HUES64 (cell line): ENCODE results near the gene PPP3R2.
"Not testable (repeated sequence)": the region's sequence is repeated elsewhere in the genome, so short reads cannot be mapped to it uniquely, and the experiment has no call there.

Experiments
- H3K27ac ChIP-seq: 2 replicates; pipeline ENCODE4 v1.7.0; 2013; ENCODE audit warnings: low read depth, low read length, inconsistent platforms
- H3K27me3 ChIP-seq: 2 replicates; pipeline ENCODE4 v1.6.1; 2013; ENCODE audit warnings: mild to moderate bottlenecking, low read length; ENCODE audit not compliant: insufficient read depth
- H3K36me3 ChIP-seq: 2 replicates; pipeline ENCODE4 v1.6.1; 2013; ENCODE audit warnings: mild to moderate bottlenecking, low read length; ENCODE audit not compliant: insufficient read depth
- H3K4me1 ChIP-seq: 2 replicates; pipeline ENCODE4 v1.6.1; 2013; ENCODE audit warnings: mild to moderate bottlenecking, low read length, moderate library complexity; ENCODE audit not compliant: insufficient read depth
- H3K4me3 ChIP-seq: 2 replicates; pipeline ENCODE4 v1.5.1; 2013; ENCODE audit warnings: mild to moderate bottlenecking, low read length, moderate library complexity
- H3K9ac ChIP-seq: 2 replicates; pipeline ENCODE4 v1.6.1; 2013; ENCODE audit warnings: mild to moderate bottlenecking, low read depth, low read length
- H3K9me3 ChIP-seq: 2 replicates; pipeline ENCODE4 v1.6.1; 2013; ENCODE audit warnings: low read depth, low read length; ENCODE audit not compliant: insufficient read depth
- WGBS: fragments of 150-250, 120-280 bp; methylation state at CpG from one replicate; pipeline ENCODE4 v1.1.7; 2013; ENCODE audit warnings: missing lambda C conversion rate; 5-methylcytosine and 5-hydroxymethylcytosine counted together

PPP3R2 gene

GRCh38 chr9:101625876-101626275 is 31.1 kb upstream of the PPP3R2 start:
- H3K9me3 ChIP-seq = 0 out of 2 replicates have a peak, but pooled peaks cover 5% of the 10 kb centered on the region
- no peaks in the 10 kb centered on the region for H3K27me3 ChIP-seq
- H3K9ac ChIP-seq = no peak overlapping the region
- H3K4me3 ChIP-seq = no peak overlapping the region
- H3K36me3 ChIP-seq = no peaks in the 10 kb centered on the region
- H3K27ac ChIP-seq = no peak overlapping the region
- 86% methylated on average over 2 of the region's 2 CpGs for WGBS
- H3K4me1 ChIP-seq = no peaks in the 10 kb centered on the region

- no peaks in the 10 kb centered on the region for H3K36me3 ChIP-seq
- no CpG with 5 or more reads among the region's 1 CpG for WGBS
Observed at GRCh38 chr9:101620452-101620851, 25.7 kb upstream of the PPP3R2 start.

GRCh38 chr9:101618698-101619097 is 23.9 kb upstream of the PPP3R2 start:
- Histone ChIP-seq H3K4me3 (no peak overlapping the region), H3K4me1 (no peaks in the 10 kb centered on the region), H3K27ac (no peak overlapping the region), H3K9ac (no peak overlapping the region), H3K27me3 (no peaks in the 10 kb centered on the region), H3K9me3 (0 out of 2 replicates have a peak, but pooled peaks cover 21% of the 10 kb centered on the region), H3K36me3 (no peaks in the 10 kb centered on the region)

More at GRCh38 chr9:101620452-101620851, 25.7 kb upstream of the PPP3R2 start:
- no peak overlapping the region for H3K9ac ChIP-seq
- no peaks in the 10 kb centered on the region for H3K27me3 ChIP-seq
- 0 out of 2 replicates have a peak, but pooled peaks cover 17% of the 10 kb centered on the region for H3K9me3 ChIP-seq
- no peaks in the 10 kb centered on the region for H3K4me1 ChIP-seq
- H3K4me3 ChIP-seq = no peak overlapping the region
- H3K27ac ChIP-seq = no peak overlapping the region

GRCh38 chr9:101605547-101605946 is 10.8 kb upstream of the PPP3R2 start:
- Histone ChIP-seq H3K36me3 (no peaks in the 10 kb centered on the region), H3K9me3 (no peaks in the 10 kb centered on the region), H3K27ac (no peak overlapping the region), H3K4me1 (no peaks in the 10 kb centered on the region), H3K9ac (no peak overlapping the region), H3K4me3 (no peak overlapping the region), H3K27me3 (no peaks in the 10 kb centered on the region)
- WGBS = 83% methylated on average over 2 of the region's 3 CpGs

- Histone ChIP-seq H3K27ac (no peak overlapping the region), H3K4me3 (no peak overlapping the region), H3K9ac (no peak overlapping the region), H3K4me1 (no peaks in the 10 kb centered on the region), H3K27me3 (no peaks in the 10 kb centered on the region), H3K36me3 (no peaks in the 10 kb centered on the region), H3K9me3 (no peaks in the 10 kb centered on the region)
- WGBS = 67% methylated on average over 2 of the region's 2 CpGs
Observed at GRCh38 chr9:101604296-101604695, 9.5 kb upstream of the PPP3R2 start.

- Histone ChIP-seq H3K36me3 (no peaks in the 10 kb centered on the region), H3K9ac (no peak overlapping the region), H3K4me3 (no peak overlapping the region), H3K27me3 (no peaks in the 10 kb centered on the region), H3K4me1 (no peaks in the 10 kb centered on the region), H3K27ac (no peak overlapping the region), H3K9me3 (no peaks in the 10 kb centered on the region)
- WGBS = 29% methylated on average over 11 of the region's 11 CpGs
Observed at GRCh38 chr9:101601904-101602765, 7.4 kb upstream of the PPP3R2 start.

- Histone ChIP-seq H3K27ac (no peak overlapping the region), H3K9me3 (no peaks in the 10 kb centered on the region), H3K27me3 (no peaks in the 10 kb centered on the region), H3K4me1 (no peaks in the 10 kb centered on the region), H3K4me3 (no peak overlapping the region), H3K9ac (no peak overlapping the region), H3K36me3 (no peaks in the 10 kb centered on the region)
- WGBS = 55% methylated on average over 2 of the region's 2 CpGs
Observed at GRCh38 chr9:101593345-101593744, 1.4 kb downstream of the PPP3R2 start.

GRCh38 chr9:101592788-101593187 is 2.0 kb downstream of the PPP3R2 start:
- H3K36me3 ChIP-seq = no peaks in the 10 kb centered on the region
- no peak overlapping the region for H3K4me3 ChIP-seq
- no peaks in the 10 kb centered on the region for H3K27me3 ChIP-seq
- no peaks in the 10 kb centered on the region for H3K4me1 ChIP-seq
- no peaks in the 10 kb centered on the region for H3K9me3 ChIP-seq
- H3K9ac ChIP-seq = no peak overlapping the region
- H3K27ac ChIP-seq = no peak overlapping the region

- H3K27me3 ChIP-seq = no peaks in the 10 kb centered on the region
- no peak overlapping the region for H3K9ac ChIP-seq
- no peaks in the 10 kb centered on the region for H3K36me3 ChIP-seq
- H3K4me1 ChIP-seq = no peaks in the 10 kb centered on the region
- no peak overlapping the region for H3K4me3 ChIP-seq
- no peaks in the 10 kb centered on the region for H3K9me3 ChIP-seq
- no peak overlapping the region for H3K27ac ChIP-seq
Observed at GRCh38 chr9:101591787-101592446, 2.9 kb downstream of the PPP3R2 start.

GRCh38 chr9:101590901-101591300 is 3.9 kb downstream of the PPP3R2 start:
- no peaks in the 10 kb centered on the region for H3K27me3 ChIP-seq
- H3K4me3 ChIP-seq = no peak overlapping the region
- no peaks in the 10 kb centered on the region for H3K36me3 ChIP-seq
- H3K9ac ChIP-seq = no peak overlapping the region
- no peaks in the 10 kb centered on the region for H3K9me3 ChIP-seq
- H3K27ac ChIP-seq = no peak overlapping the region
- H3K4me1 ChIP-seq = no peaks in the 10 kb centered on the region
- WGBS = 94% methylated on average over 3 of the region's 3 CpGs

GRCh38 chr9:101590074-101590473 is 4.7 kb downstream of the PPP3R2 start:
- not testable (repeated sequence) for H3K9ac ChIP-seq, H3K9me3 ChIP-seq, H3K4me1 ChIP-seq, H3K27ac ChIP-seq, H3K4me3 ChIP-seq, H3K27me3 ChIP-seq, H3K36me3 ChIP-seq
- WGBS = over 99% methylated on average over 6 of the region's 6 CpGs
